ENCODE measurements around the gene ADAMTS13. TPM values are rescaled to one million over a fixed set of nuclear protein-coding genes. Genes with fewer than 3 reads are reported as not detected.
A peak's percentile ranks its signal among the peaks of the same experiment; 100 is the strongest.

Gene ADAMTS13
- total and polyA plus RNA-seq, 9 of the 15 experiments (the other 6 are each of a cell fraction or from before 2014, with no cell fraction given), result 0.03 to 0.20 (median 0.04) TPM; not detected in 4

DNA sequence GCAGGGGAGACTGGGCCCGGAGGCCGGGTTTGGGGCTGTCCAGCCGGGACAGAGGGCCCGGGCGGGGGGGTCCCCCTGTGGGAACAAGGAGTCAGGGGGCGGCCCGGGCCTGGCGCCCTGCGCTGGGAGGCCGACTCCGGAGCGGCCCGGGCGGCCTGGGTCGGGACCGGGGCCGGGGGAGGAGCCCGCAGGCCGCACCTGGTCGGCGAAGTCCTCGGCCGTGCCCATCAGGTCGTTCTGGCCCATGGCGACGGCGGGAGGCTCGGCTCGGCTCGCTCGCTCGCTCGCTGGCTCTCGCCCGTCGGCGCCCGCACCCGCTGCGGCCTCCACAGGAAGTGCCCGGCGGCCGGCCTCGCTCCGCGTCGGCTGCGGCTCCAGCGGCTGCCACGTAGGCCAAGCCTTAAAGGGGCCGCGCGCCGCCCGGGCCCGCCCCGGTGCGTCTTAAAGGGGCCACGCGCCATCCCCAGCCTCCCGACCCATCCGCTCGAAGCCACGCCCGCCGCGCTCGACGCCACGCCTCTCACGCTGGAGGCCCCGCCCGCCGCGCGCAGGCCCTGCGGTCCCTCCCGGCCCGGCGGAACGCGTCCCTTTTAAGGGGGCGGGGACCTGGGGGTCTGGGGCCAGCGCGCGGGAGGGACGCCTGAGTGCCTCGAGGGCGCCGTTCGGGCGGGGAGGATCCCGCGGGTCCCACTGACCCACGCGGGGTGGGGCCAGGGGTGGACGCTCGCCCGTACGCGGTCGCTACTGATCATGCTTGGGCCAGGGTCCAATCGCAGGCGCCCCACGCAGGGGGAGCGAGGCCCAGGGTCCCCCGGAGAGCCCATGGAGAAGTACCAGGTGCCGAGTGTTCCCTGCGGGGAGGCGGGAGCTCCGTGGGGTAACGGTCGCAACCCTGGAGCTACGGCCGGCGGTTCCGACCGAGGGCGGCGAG is 46.2 kb upstream of the ADAMTS13 start, which contains the start of the genes STKLD1 and SURF4 (continued):
- TF ChIP-seq ZBTB12 (CRISPR knock-in tag; IDR thresholded peaks at IDR 0.05), result peak; percentile 51; the same call in 1 of the 2 replicates
- no peak for TF ChIP-seq CREB3 (tag; conservative IDR thresholded peaks at IDR 0.05; ENCODE audit: low read depth)
- no peak for TF ChIP-seq MEIS2 (IDR thresholded peaks at IDR 0.05; ENCODE audit: partially characterized antibody)
- no peak for TF ChIP-seq TCF7L2 (IDR thresholded peaks at IDR 0.05; ENCODE audit: low read depth, low read length)
- no peak for TF ChIP-seq XRCC4 (IDR thresholded peaks at IDR 0.05; ENCODE audit: extremely low read depth, insufficient read depth, insufficient read length)
- no peak for TF ChIP-seq PHB (CRISPR knock-in tag; IDR thresholded peaks at IDR 0.05)
- no peak for TF ChIP-seq PCBP2 (IDR thresholded peaks at IDR 0.05; ENCODE audit: low read depth, low read length, poor library complexity, severe bottlenecking)
- no peak for TF ChIP-seq ID3 (CRISPR knock-in tag; IDR thresholded peaks at IDR 0.05)
- TF ChIP-seq ID3 (tag; IDR thresholded peaks at IDR 0.05), result peak; percentile 48; the same call in 1 of the 2 replicates
- TF ChIP-seq RFX5 (IDR thresholded peaks at IDR 0.05; ENCODE audit: low read depth, low read length), result no peak
- no peak for TF ChIP-seq ZFPM2 (CRISPR knock-in tag; IDR thresholded peaks at IDR 0.05)
- peak; percentile 76 for TF ChIP-seq GATAD2B (IDR thresholded peaks at IDR 0.05; ENCODE audit: borderline replicate concordance)
- TF ChIP-seq CLOCK (CRISPR knock-in tag; IDR thresholded peaks at IDR 0.05; ENCODE audit: borderline replicate concordance), result no peak
- no peak for TF ChIP-seq MAFF (IDR thresholded peaks at IDR 0.05; ENCODE audit: low read length)
- no peak; the same call in 1 of the 2 replicates for TF ChIP-seq TFAP4 (CRISPR knock-in tag; IDR thresholded peaks at IDR 0.05; ENCODE audit: borderline replicate concordance)
- no peak for TF ChIP-seq ZNF668 (CRISPR knock-in tag; IDR thresholded peaks at IDR 0.05)
- 0 out of 2 replicates have a peak, but pooled peaks have one; percentile 30 for TF ChIP-seq GATAD2A (IDR thresholded peaks at IDR 0.05)
- 0 out of 2 replicates have a peak, but pooled peaks have one; percentile 65 for TF ChIP-seq KDM2B (CRISPR knock-in tag; IDR thresholded peaks at IDR 0.05)
- no peak for TF ChIP-seq THAP7 (CRISPR knock-in tag; IDR thresholded peaks at IDR 0.05)
